Neural cell (in vitro differentiated cells): ENCODE measurements around the gene GLS. TPM values are rescaled to one million over a fixed set of nuclear protein-coding genes. Genes with fewer than 3 reads are reported as not detected.

Experiments
- H2AFZ ChIP-seq: fragments of 200-600, 300-800 bp; sonication (generic), shearing (Covaris generic); 2 replicates; pipeline ENCODE4 v1.6.0; 2014; ENCODE audit warnings: low read depth, mild to moderate bottlenecking, antibody characterized with exemption, low read length, moderate library complexity
- H3F3A ChIP-seq: fragments of 200-600 bp; shearing (Covaris generic); 2 replicates; pipeline ENCODE4 v1.6.1; 2016; ENCODE audit warnings: mild to moderate bottlenecking, moderate library complexity, mixed read lengths, antibody characterized with exemption, low read length; ENCODE audit not compliant: insufficient read depth, poor library complexity, severe bottlenecking
- H3K27ac ChIP-seq: fragments of 200-600, 300-800 bp; sonication (generic), shearing (Covaris generic); 2 replicates; pipeline ENCODE4 v1.5.1; 2014; ENCODE audit warnings: mild to moderate bottlenecking, low read length, moderate library complexity
- H3K27me3 ChIP-seq: fragments of 300-800, 200-600 bp; sonication (generic), shearing (Covaris generic); 2 replicates; pipeline ENCODE4 v1.6.0; 2014; ENCODE audit warnings: mild to moderate bottlenecking, low read depth, low read length, moderate library complexity; ENCODE audit not compliant: insufficient read depth
- H3K36me3 ChIP-seq: fragments of 300-800, 200-600 bp; sonication (generic), shearing (Covaris generic); 2 replicates; pipeline ENCODE4 v1.5.1; 2014; ENCODE audit warnings: mild to moderate bottlenecking, antibody characterized with exemption, low read length, moderate library complexity; ENCODE audit not compliant: insufficient read depth
- H3K4me2 ChIP-seq: fragments of 300-800, 200-600 bp; sonication (generic), shearing (Covaris generic); 2 replicates; pipeline ENCODE4 v1.6.0; 2014; ENCODE audit warnings: mild to moderate bottlenecking, low read length
- H3K4me3 ChIP-seq: fragments of 300-800, 200-600 bp; sonication (generic), shearing (Covaris generic); 2 replicates; pipeline ENCODE4 v1.5.1; 2014; ENCODE audit warnings: mild to moderate bottlenecking, low read length, moderate library complexity
- H3K79me2 ChIP-seq: fragments of 200-600 bp; shearing (Covaris generic); replicated peaks from 2 replicates; pipeline ENCODE4 v1.6.0; 2014; ENCODE audit warnings: mild to moderate bottlenecking, low read length, moderate library complexity; ENCODE audit not compliant: insufficient read depth
- H3K9ac ChIP-seq: fragments of 300-800, 200-600 bp; sonication (generic), shearing (Covaris generic); 2 replicates; pipeline ENCODE4 v1.6.1; 2016; ENCODE audit warnings: mild to moderate bottlenecking, low read length, mixed read lengths
- H3K9me2 ChIP-seq: fragments of 200-600 bp; shearing (Covaris generic); 2 replicates; pipeline ENCODE4 v1.6.1; 2016; ENCODE audit warnings: mild to moderate bottlenecking, low read length, mixed read lengths; ENCODE audit not compliant: insufficient read depth
- H3K9me3 ChIP-seq: fragments of 200-600, 300-800 bp; sonication (generic), shearing (Covaris generic); 2 replicates; pipeline ENCODE4 v1.6.1; 2016; ENCODE audit warnings: mild to moderate bottlenecking, mixed run types, low read length, moderate library complexity, mixed read lengths
- H4K20me1 ChIP-seq: fragments of 200-600 bp; shearing (Covaris generic); 2 replicates; pipeline ENCODE4 v1.6.1; 2016; ENCODE audit warnings: mild to moderate bottlenecking, mixed run types; ENCODE audit not compliant: insufficient read depth
- EP300 ChIP-seq: fragments of 450-650 bp; conservative IDR thresholded peaks from 2 replicates; pipeline ENCODE4 v1.6.1; 2014; ENCODE audit warnings: antibody characterized with exemption, mild to moderate bottlenecking, moderate library complexity; ENCODE audit not compliant: poor library complexity, severe bottlenecking
- EZH2 ChIP-seq: fragments of 200-600, 300-800 bp; shearing (Covaris generic), sonication (generic); IDR thresholded peaks from 2 replicates; pipeline ENCODE4 v1.6.1; 2014; ENCODE audit warnings: antibody characterized with exemption, low read length, borderline replicate concordance, mild to moderate bottlenecking; ENCODE audit not compliant: insufficient read depth, poor library complexity, severe bottlenecking
- MXI1 ChIP-seq: fragments of 450-650 bp; conservative IDR thresholded peaks from 2 replicates; pipeline ENCODE4 v1.6.1; 2014; ENCODE audit warnings: antibody characterized with exemption, mild to moderate bottlenecking; ENCODE audit not compliant: poor library complexity, severe bottlenecking
- POLR2AphosphoS5 ChIP-seq: IDR thresholded peaks from 2 replicates; pipeline ENCODE4 v1.6.1; 2012
- RAD21 ChIP-seq: fragments of 450-650 bp; conservative IDR thresholded peaks from 2 replicates; pipeline ENCODE4 v1.6.1; 2014; ENCODE audit warnings: antibody characterized with exemption, mild to moderate bottlenecking, moderate library complexity
- SMC3 ChIP-seq: fragments of 450-650 bp; conservative IDR thresholded peaks from 2 replicates; pipeline ENCODE4 v1.6.1; 2014; ENCODE audit warnings: antibody characterized with exemption, mild to moderate bottlenecking, moderate library complexity; ENCODE audit not compliant: poor library complexity
- TAF1 ChIP-seq: IDR thresholded peaks from 2 replicates; pipeline ENCODE4 v1.6.1; 2012; ENCODE audit warnings: low read depth
- polyA plus RNA-seq: library from polyadenylated mRNA; depleted of rRNA; stranded (reverse); fragments of >200 nt; gene quantifications from 2 replicates; pipeline ENCODE4 v1.2.3, GENCODE V29; 2014
- TF ChIP-seq, protein P1 (sequence below): IDR thresholded peaks from 2 replicates; pipeline ENCODE4 v1.6.1; 2012; ENCODE audit warnings: borderline replicate concordance
- TF ChIP-seq, protein P2 (sequence below): fragments of 450-650 bp; IDR thresholded peaks from 2 replicates; pipeline ENCODE4 v1.5.1; 2014; ENCODE audit warnings: antibody characterized with exemption, mild to moderate bottlenecking, moderate library complexity; ENCODE audit not compliant: poor library complexity, severe bottlenecking

Gene GLS
- polyA plus RNA-seq, 1 donor from 2014 or later: 90.2 TPM

DNA sequence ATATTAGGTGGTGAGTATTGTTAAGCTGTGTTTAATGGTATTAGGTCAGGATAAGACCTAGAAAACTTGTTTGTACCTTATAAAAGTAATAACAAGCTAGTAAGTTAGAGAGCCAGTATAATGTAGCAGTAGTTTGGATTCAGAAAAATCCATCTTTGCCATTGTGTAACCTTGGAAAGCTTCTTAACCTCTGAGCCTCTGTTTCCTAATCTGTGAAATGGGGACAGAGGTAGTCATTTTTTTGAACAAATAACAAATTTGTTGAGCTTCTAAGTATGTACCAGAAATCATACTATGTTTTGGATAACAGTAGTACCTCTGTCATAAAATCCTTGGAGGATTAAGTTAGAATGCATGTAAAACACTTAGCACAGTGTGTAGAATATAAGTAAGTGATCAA, 12.5 kb downstream of the GLS start:
- TF ChIP-seq, protein P1, sequence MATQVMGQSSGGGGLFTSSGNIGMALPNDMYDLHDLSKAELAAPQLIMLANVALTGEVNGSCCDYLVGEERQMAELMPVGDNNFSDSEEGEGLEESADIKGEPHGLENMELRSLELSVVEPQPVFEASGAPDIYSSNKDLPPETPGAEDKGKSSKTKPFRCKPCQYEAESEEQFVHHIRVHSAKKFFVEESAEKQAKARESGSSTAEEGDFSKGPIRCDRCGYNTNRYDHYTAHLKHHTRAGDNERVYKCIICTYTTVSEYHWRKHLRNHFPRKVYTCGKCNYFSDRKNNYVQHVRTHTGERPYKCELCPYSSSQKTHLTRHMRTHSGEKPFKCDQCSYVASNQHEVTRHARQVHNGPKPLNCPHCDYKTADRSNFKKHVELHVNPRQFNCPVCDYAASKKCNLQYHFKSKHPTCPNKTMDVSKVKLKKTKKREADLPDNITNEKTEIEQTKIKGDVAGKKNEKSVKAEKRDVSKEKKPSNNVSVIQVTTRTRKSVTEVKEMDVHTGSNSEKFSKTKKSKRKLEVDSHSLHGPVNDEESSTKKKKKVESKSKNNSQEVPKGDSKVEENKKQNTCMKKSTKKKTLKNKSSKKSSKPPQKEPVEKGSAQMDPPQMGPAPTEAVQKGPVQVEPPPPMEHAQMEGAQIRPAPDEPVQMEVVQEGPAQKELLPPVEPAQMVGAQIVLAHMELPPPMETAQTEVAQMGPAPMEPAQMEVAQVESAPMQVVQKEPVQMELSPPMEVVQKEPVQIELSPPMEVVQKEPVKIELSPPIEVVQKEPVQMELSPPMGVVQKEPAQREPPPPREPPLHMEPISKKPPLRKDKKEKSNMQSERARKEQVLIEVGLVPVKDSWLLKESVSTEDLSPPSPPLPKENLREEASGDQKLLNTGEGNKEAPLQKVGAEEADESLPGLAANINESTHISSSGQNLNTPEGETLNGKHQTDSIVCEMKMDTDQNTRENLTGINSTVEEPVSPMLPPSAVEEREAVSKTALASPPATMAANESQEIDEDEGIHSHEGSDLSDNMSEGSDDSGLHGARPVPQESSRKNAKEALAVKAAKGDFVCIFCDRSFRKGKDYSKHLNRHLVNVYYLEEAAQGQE: no peak
- no peak for TF ChIP-seq RAD21
- no peak for TF ChIP-seq POLR2AphosphoS5
- no peak for TF ChIP-seq TAF1
- TF ChIP-seq MXI1: no peak
- no peak for TF ChIP-seq EP300
- TF ChIP-seq, protein P2, sequence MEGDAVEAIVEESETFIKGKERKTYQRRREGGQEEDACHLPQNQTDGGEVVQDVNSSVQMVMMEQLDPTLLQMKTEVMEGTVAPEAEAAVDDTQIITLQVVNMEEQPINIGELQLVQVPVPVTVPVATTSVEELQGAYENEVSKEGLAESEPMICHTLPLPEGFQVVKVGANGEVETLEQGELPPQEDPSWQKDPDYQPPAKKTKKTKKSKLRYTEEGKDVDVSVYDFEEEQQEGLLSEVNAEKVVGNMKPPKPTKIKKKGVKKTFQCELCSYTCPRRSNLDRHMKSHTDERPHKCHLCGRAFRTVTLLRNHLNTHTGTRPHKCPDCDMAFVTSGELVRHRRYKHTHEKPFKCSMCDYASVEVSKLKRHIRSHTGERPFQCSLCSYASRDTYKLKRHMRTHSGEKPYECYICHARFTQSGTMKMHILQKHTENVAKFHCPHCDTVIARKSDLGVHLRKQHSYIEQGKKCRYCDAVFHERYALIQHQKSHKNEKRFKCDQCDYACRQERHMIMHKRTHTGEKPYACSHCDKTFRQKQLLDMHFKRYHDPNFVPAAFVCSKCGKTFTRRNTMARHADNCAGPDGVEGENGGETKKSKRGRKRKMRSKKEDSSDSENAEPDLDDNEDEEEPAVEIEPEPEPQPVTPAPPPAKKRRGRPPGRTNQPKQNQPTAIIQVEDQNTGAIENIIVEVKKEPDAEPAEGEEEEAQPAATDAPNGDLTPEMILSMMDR: no peak
- no peak for TF ChIP-seq EZH2
- TF ChIP-seq SMC3: no peak
- Histone ChIP-seq H3K27ac (no peak overlapping the region), H4K20me1 (no peaks in the 10 kb centered on the region), H3K79me2 (peaks cover 12% of the 10 kb centered on the region), H3K4me2 (no peak overlapping the region), H3K27me3 (no peaks in the 10 kb centered on the region), H2AFZ (no peak overlapping the region), H3K36me3 (no peaks in the 10 kb centered on the region), H3K9me3 (no peaks in the 10 kb centered on the region), H3F3A (no peaks in the 10 kb centered on the region), H3K9me2 (no peaks in the 10 kb centered on the region), H3K4me3 (no peak overlapping the region), H3K9ac (no peak overlapping the region)

DNA sequence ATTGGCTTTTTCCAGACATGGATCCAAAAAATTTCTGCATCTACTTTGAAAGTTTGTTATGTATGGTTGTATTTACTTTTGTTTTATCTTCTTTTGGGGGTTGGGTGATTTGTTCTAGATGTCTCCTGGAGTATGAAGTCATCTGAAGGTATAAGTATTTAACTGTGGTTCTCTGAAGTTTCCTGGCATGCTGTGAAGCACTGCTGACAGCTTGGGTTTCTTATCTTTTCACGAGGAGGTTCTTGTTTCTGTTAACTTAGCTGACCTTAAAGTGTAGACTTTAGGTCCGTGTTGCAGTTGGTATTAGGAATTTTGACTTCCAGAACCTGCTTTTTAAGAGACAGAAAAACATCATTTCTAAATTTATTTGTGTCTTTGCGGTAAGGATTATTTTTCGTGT, 15.9 kb downstream of the GLS start:
- no peaks in the 10 kb centered on the region for H3K9me2 ChIP-seq
- no peak overlapping the region for H3K9ac ChIP-seq
- H3K9me3 ChIP-seq: no peaks in the 10 kb centered on the region
- H2AFZ ChIP-seq: no peak overlapping the region
- peaks cover 3% of the 10 kb centered on the region for H3K36me3 ChIP-seq
- H3K27ac ChIP-seq: no peak overlapping the region
- no peaks in the 10 kb centered on the region for H3F3A ChIP-seq
- no peaks in the 10 kb centered on the region for H4K20me1 ChIP-seq
- H3K79me2 ChIP-seq: no peaks in the 10 kb centered on the region
- H3K4me3 ChIP-seq: no peak overlapping the region
- TF ChIP-seq RAD21 (no peak), SMC3 (no peak), EZH2 (no peak), MXI1 (no peak)
- H3K4me2 ChIP-seq: no peak overlapping the region
- H3K27me3 ChIP-seq: no peaks in the 10 kb centered on the region
